H1 (cell line): ENCODE data around the gene PRSS21. TPM values are rescaled to one million over a fixed set of nuclear protein-coding genes. Genes with fewer than 3 reads are reported as not detected.

Experiments used
- CTCF ChIA-PET: fragments of 300-600 bp; sonication (Branson Sonifier 250); formaldehyde crosslinking; loops from one replicate; lab custom pipeline; 2021; ENCODE audit not compliant: partially characterized antibody; lab: Charles Lee
- POLR2A ChIA-PET: fragments of 300-600 bp; sonication (Branson Sonifier 250); formaldehyde crosslinking; loops from one replicate; lab custom pipeline; 2021; ENCODE audit warnings: inconsistent platforms; ENCODE audit not compliant: partially characterized antibody; lab: Charles Lee
- DNase-seq, 2 experiments: peaks; one replicate each; pipeline versions ENCODE4 v3.0.0 to v3.0.0-alpha.2; 2010 to 2022; ENCODE audit warnings: low spot score in 2 of 2, low read depth in 1 of 2, mixed read lengths in 1 of 2
- FAIRE-seq: peaks from 2 replicates; lab custom pipeline; 2011; peaks lifted over from hg19 to GRCh38; lab: Jason Lieb, UNC
- H2AFZ ChIP-seq: 2 replicates; pipeline ENCODE4 v1.8.1; 2012; ENCODE audit warnings: low read length, inconsistent platforms
- H2AK5ac ChIP-seq: 2 replicates; pipeline ENCODE4 v1.6.1; 2013; ENCODE audit warnings: low read depth, low read length
- H2BK120ac ChIP-seq: replicated peaks from 2 replicates; pipeline ENCODE3; 2013; ENCODE audit warnings: low read depth, low read length, inconsistent platforms
- H2BK12ac ChIP-seq: 2 replicates; pipeline ENCODE4 v1.6.1; 2013; ENCODE audit warnings: low read depth, low read length
- H2BK15ac ChIP-seq: 2 replicates; pipeline ENCODE4 v1.6.1; 2013; ENCODE audit warnings: low read length
- H2BK20ac ChIP-seq: 2 replicates; pipeline ENCODE4 v1.6.1; 2013; ENCODE audit warnings: low read length
- H2BK5ac ChIP-seq: 2 replicates; pipeline ENCODE4 v1.6.1; 2013; ENCODE audit warnings: low read depth, low read length
- H3K14ac ChIP-seq: 2 replicates; pipeline ENCODE4 v1.6.1; 2013; ENCODE audit warnings: inconsistent platforms; ENCODE audit not compliant: insufficient read length
- H3K18ac ChIP-seq: 2 replicates; pipeline ENCODE4 v1.6.1; 2013; ENCODE audit warnings: low read length; ENCODE audit errors: extremely low read depth
- H3K23ac ChIP-seq: 2 replicates; pipeline ENCODE4 v1.6.1; 2013; ENCODE audit warnings: inconsistent platforms; ENCODE audit not compliant: insufficient read length
- H3K23me2 ChIP-seq: 2 replicates; pipeline ENCODE4 v1.6.1; 2013; ENCODE audit warnings: low read depth, low read length
- H3K27ac ChIP-seq: 2 replicates; pipeline ENCODE4 v1.6.1; 2011; ENCODE audit warnings: low read depth, low read length, inconsistent platforms
- H3K27me3 ChIP-seq, 4 experiments: replicated peaks in 1 of 4; 1 replicate in 1 of 4; 2 replicates in 3 of 4; pipeline versions ENCODE4 v1.6.1 to v1.8.1; 2011 to 2013; ENCODE audit warnings: low read length in 3 of 4, mild to moderate bottlenecking in 3 of 4, inconsistent platforms in 2 of 4, mixed read lengths in 2 of 4, moderate library complexity in 1 of 4; ENCODE audit not compliant: control insufficient read depth in 3 of 4, insufficient read depth in 3 of 4; ENCODE audit errors: extremely low read depth in 1 of 4
- H3K36me3 ChIP-seq, 4 experiments: 2 replicates each; pipeline versions ENCODE4 v1.6.1 to v1.8.1; 2011 to 2013; ENCODE audit warnings: mild to moderate bottlenecking in 4 of 4, low read length in 3 of 4, moderate library complexity in 2 of 4, control low read depth in 1 of 4, inconsistent platforms in 1 of 4; ENCODE audit not compliant: insufficient read depth in 4 of 4, control insufficient read depth in 2 of 4
- H3K4ac ChIP-seq: replicated peaks from 2 replicates; pipeline ENCODE3; 2013; ENCODE audit warnings: low read length, low read depth, mixed read lengths, inconsistent platforms; ENCODE audit not compliant: insufficient read length
- H3K4me1 ChIP-seq, 4 experiments: replicated peaks in 1 of 4; 1 replicate in 1 of 4; 2 replicates in 3 of 4; pipeline versions ENCODE4 v1.6.1 to v1.8.1; 2011 to 2013; ENCODE audit warnings: low read length in 3 of 4, inconsistent platforms in 2 of 4, mixed read lengths in 1 of 4; ENCODE audit not compliant: insufficient read depth in 4 of 4, control insufficient read depth in 3 of 4
- H3K4me2 ChIP-seq, 2 experiments: 2 replicates each; pipeline versions ENCODE4 v1.6.1 to v1.8.1; 2011 to 2013; ENCODE audit warnings: low read depth in 2 of 2, low read length in 2 of 2, control low read depth in 1 of 2, inconsistent platforms in 1 of 2, mild to moderate bottlenecking in 1 of 2; ENCODE audit not compliant: insufficient read depth in 1 of 2
- H3K4me3 ChIP-seq, 4 experiments: fragments of 200-600, 300-600 bp in 1 of 4; sonication (generic), shearing (Covaris generic), sonication (Bioruptor Twin) in 1 of 4; 2 replicates each; pipeline versions ENCODE4 v1.5.1 to v1.8.1; 2011 to 2016; ENCODE audit warnings: low read length in 4 of 4, low read depth in 3 of 4, control low read depth in 2 of 4, inconsistent platforms in 2 of 4, mild to moderate bottlenecking in 2 of 4, mixed read lengths in 1 of 4, moderate library complexity in 1 of 4; ENCODE audit not compliant: insufficient read depth in 2 of 4; ENCODE audit errors: extremely low read depth in 1 of 4
- H3K56ac ChIP-seq: replicated peaks from 2 replicates; pipeline ENCODE3; 2013; ENCODE audit warnings: low read depth, mild to moderate bottlenecking, mixed read lengths, low read length, inconsistent platforms; ENCODE audit not compliant: insufficient read length
- H3K79me1 ChIP-seq: 2 replicates; pipeline ENCODE4 v1.6.1; 2013; ENCODE audit warnings: low read depth, low read length, control low read depth
- H3K79me2 ChIP-seq, 2 experiments: 2 replicates each; pipeline versions ENCODE4 v1.6.1 to v1.8.1; 2012 to 2013; ENCODE audit warnings: low read length in 2 of 2, mild to moderate bottlenecking in 2 of 2, inconsistent platforms in 1 of 2; ENCODE audit not compliant: insufficient read depth in 2 of 2, control insufficient read depth in 1 of 2
- H3K9ac ChIP-seq, 4 experiments: replicated peaks in 1 of 4; 1 replicate in 1 of 4; 2 replicates in 3 of 4; pipeline versions ENCODE4 v1.6.1 to v1.8.1; 2011 to 2013; ENCODE audit warnings: low read depth in 3 of 4, low read length in 3 of 4, control low read depth in 2 of 4, mild to moderate bottlenecking in 2 of 4, moderate library complexity in 2 of 4, inconsistent platforms in 1 of 4; ENCODE audit errors: extremely low read depth in 1 of 4
- H3K9me3 ChIP-seq, 2 experiments: 2 replicates each; pipeline versions ENCODE4 v1.6.1 to v1.8.1; 2012 to 2013; ENCODE audit warnings: mild to moderate bottlenecking in 2 of 2, moderate library complexity in 2 of 2, control low read depth in 1 of 2, inconsistent platforms in 1 of 2, low read depth in 1 of 2, low read length in 1 of 2, mixed read lengths in 1 of 2; ENCODE audit not compliant: insufficient read depth in 2 of 2
- H4K20me1 ChIP-seq, 2 experiments: replicated peaks in 1 of 2; 2 replicates each; pipeline versions ENCODE3 to v1.8.1; 2011 to 2013; ENCODE audit warnings: inconsistent platforms in 2 of 2, low read length in 2 of 2, mild to moderate bottlenecking in 1 of 2; ENCODE audit not compliant: insufficient read depth in 2 of 2, control insufficient read depth in 1 of 2
- H4K5ac ChIP-seq: 2 replicates; pipeline ENCODE4 v1.6.1; 2013; ENCODE audit warnings: low read length, low read depth, mixed read lengths, inconsistent platforms; ENCODE audit not compliant: insufficient read length
- H4K8ac ChIP-seq: 2 replicates; pipeline ENCODE4 v1.8.0; 2013; ENCODE audit warnings: mild to moderate bottlenecking, moderate library complexity, low read length, inconsistent platforms; ENCODE audit not compliant: insufficient read depth; ENCODE audit errors: extremely low read depth
- H4K91ac ChIP-seq: replicated peaks from 2 replicates; pipeline ENCODE3; 2013; ENCODE audit warnings: low read length, mixed read lengths, inconsistent platforms; ENCODE audit not compliant: insufficient read length
- BRCA1 ChIP-seq: IDR thresholded peaks from 2 replicates; pipeline ENCODE4 v1.6.1; 2012; ENCODE audit warnings: low read depth, low read length, improper control_type of control experiment
- CBX8 ChIP-seq: fragments of 300-800, 300-1000 bp; sonication (generic); IDR thresholded peaks from 2 replicates; pipeline ENCODE4 v1.7.1; 2016; ENCODE audit warnings: low read depth, low read length, borderline replicate concordance
- EGR1 ChIP-seq: IDR thresholded peaks from 2 replicates; pipeline ENCODE4 v1.6.1; 2011; ENCODE audit warnings: low read depth, low read length, borderline replicate concordance
- JUND ChIP-seq: IDR thresholded peaks from 2 replicates; pipeline ENCODE4 v1.6.1; 2011; ENCODE audit warnings: mild to moderate bottlenecking, improper control_type of control experiment, low read length
- KDM4A ChIP-seq: IDR thresholded peaks from one replicate; pipeline ENCODE4 v1.7.1; 2012; ENCODE audit warnings: low read depth, mild to moderate bottlenecking, moderate library complexity, low read length, inconsistent platforms; ENCODE audit not compliant: severe bottlenecking
- KDM5A ChIP-seq: fragments of 200-600 bp; IDR thresholded peaks from 2 replicates; pipeline ENCODE4 v1.7.1; 2012; ENCODE audit warnings: mild to moderate bottlenecking, low read length, inconsistent platforms, mixed read lengths
- POLR2A ChIP-seq, 2 experiments: IDR thresholded peaks; 1 replicate in 1 of 2; 2 replicates in 1 of 2; pipeline ENCODE4 v1.6.1; 2011; ENCODE audit warnings: low read depth in 2 of 2, low read length in 2 of 2, mild to moderate bottlenecking in 2 of 2; ENCODE audit errors: control extremely low read depth in 1 of 2
- SAP30 ChIP-seq: fragments of 300-600 bp; sonication (generic); IDR thresholded peaks from 2 replicates; pipeline ENCODE4 v1.7.1; 2012; ENCODE audit warnings: low read length, moderate library complexity, mild to moderate bottlenecking, inconsistent platforms; ENCODE audit not compliant: insufficient read depth, insufficient replicate concordance
- SP2 ChIP-seq: IDR thresholded peaks from 2 replicates; pipeline ENCODE4 v1.6.1; 2012; ENCODE audit warnings: mild to moderate bottlenecking, low read length, inconsistent platforms
- WGBS, 2 experiments: shearing (Covaris generic) in 1 of 2; methylation state at CpG; one replicate each; pipeline versions ENCODE4 v1.1.6 to v1.1.7; 2013 to 2015; ENCODE audit warnings: low lambda C conversion rate in 2 of 2, mixed read lengths in 2 of 2, inconsistent platforms in 1 of 2, low coverage in 1 of 2, missing lambda C conversion rate in 1 of 2; ENCODE audit not compliant: insufficient replicate concordance in 2 of 2, insufficient coverage in 1 of 2, insufficient read length in 1 of 2; ENCODE audit errors: extremely low coverage in 1 of 2, missing lambda C conversion rate in 1 of 2; 5-methylcytosine and 5-hydroxymethylcytosine counted together
- polyA plus RNA-seq, 7 experiments: library from polyadenylated mRNA; depleted of rRNA in 3 of 7; stranded (reverse) in 5 of 7; unstranded in 2 of 7; fragments of >200 nt in 5 of 7; fragments of 200-250 nt in 2 of 7; gene quantifications; 1 replicate in 5 of 7; 2 replicates in 1 of 7; 4 replicates in 1 of 7; pipeline versions ENCODE4 v1.2.1 to v1.2.3, GENCODE V29; 2011 to 2013; ENCODE audit warnings: missing spikeins in 2 of 7, mixed read lengths in 2 of 7
- total RNA-seq: library from RNA; stranded (reverse); fragmentation: NEBNext Ultra II Directional; extraction: Animal tissue kit (Norgen Biotek cat#: 25700); gene quantifications from 2 replicates; pipeline ENCODE4 v1.2.1, GENCODE V29; 2021
- TF ChIP-seq, protein P1 (sequence below): IDR thresholded peaks from 2 replicates; pipeline ENCODE4 v1.6.1; 2011; ENCODE audit warnings: low read depth, mild to moderate bottlenecking, low read length; ENCODE audit not compliant: insufficient read depth
- TF ChIP-seq, protein P2 (sequence below): IDR thresholded peaks from 2 replicates; pipeline ENCODE4 v1.6.1; 2012; ENCODE audit warnings: low read length, inconsistent platforms

Gene PRSS21
- total and polyA plus RNA-seq, 2 of the 8 experiments (the other 6 are each of a cell fraction or from before 2014, with no cell fraction given) = 0.76 to 1.0 TPM

DNA sequence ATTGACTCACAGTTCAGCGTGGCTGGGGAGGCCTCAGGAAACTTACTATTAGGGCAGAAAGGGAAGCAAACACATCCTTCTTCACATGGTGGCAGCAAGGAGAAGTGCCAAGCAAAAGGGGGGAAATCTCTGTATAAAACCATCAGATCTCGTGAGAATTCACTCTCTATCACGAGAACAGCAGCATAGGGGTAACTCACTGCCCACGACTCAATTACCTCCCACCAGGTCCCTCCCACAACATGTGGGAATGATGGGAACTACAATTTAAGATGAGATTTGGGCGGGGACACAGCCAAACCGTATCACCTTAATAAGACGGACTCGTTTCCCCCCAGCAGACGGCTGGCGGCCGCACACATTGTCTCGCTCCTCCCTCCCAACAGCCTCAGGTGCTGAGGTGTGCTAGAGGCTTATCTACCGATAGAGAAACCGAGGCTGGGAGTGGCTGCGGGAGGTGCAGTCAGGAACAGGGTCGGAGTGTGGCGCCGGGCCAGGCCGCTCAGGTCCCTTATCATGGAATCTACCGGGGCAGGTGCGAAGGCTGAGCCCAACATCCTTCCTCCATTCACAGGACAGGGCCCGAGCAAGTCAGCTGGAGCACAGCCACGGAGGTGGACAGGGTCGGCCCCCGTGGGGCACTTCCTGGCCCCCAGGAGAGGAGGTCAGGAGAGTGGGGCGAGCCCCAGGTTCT, 8.2 kb downstream of the PRSS21 start:
- no peak overlapping the region for H2BK15ac ChIP-seq
- no peak overlapping the region for H3K4me2 ChIP-seq
- H3K79me2 ChIP-seq = no peaks in the 10 kb centered on the region
- no peaks in the 10 kb centered on the region for H3K36me3 ChIP-seq
- no peaks in the 10 kb centered on the region for H4K20me1 ChIP-seq
- H2BK120ac ChIP-seq = no peak overlapping the region
- no peak for FAIRE-seq
- H3K18ac ChIP-seq = no peak overlapping the region
- no peak overlapping the region for H3K56ac ChIP-seq
- no peak overlapping the region for H2BK5ac ChIP-seq
- no peak overlapping the region for H3K27ac ChIP-seq
- no peak for DNase-seq
- no peak overlapping the region for H4K8ac ChIP-seq
- no peak overlapping the region for H3K14ac ChIP-seq
- H3K27me3 ChIP-seq = no peaks in the 10 kb centered on the region
- no peaks in the 10 kb centered on the region for H3K9me3 ChIP-seq
- H2AFZ ChIP-seq = no peak overlapping the region
- no peak overlapping the region for H3K9ac ChIP-seq
- H4K91ac ChIP-seq = no peak overlapping the region
- no peaks in the 10 kb centered on the region for H3K79me1 ChIP-seq
- H2BK20ac ChIP-seq = no peak overlapping the region
- H3K4me3 ChIP-seq = no peak overlapping the region
- H3K23me2 ChIP-seq = no peaks in the 10 kb centered on the region
- no peak overlapping the region for H2BK12ac ChIP-seq
- H3K23ac ChIP-seq = no peak overlapping the region
- no peak overlapping the region for H4K5ac ChIP-seq
- 84% methylated on average over 24 of the region's 26 CpGs; no CpG with 5 or more reads in 1 of the 2 experiments for WGBS, 2 experiments
- H2AK5ac ChIP-seq = no peak overlapping the region
- H3K4me1 ChIP-seq = no peaks in the 10 kb centered on the region
- ChIA-PET CTCF (interaction anchor here (0.9 to 3.9 kb wide), 3 partner anchors 10 to 14 kb away, joined by 3 to 22 read pairs (median 4); no protein-coding TSS in a partner anchor), POLR2A (interaction anchor here (0.9 kb wide), 1 partner anchor 13 kb away, joined by 3 read pairs; no protein-coding TSS in a partner anchor)
- no peak overlapping the region for H3K4ac ChIP-seq
- TF ChIP-seq, protein P1, sequence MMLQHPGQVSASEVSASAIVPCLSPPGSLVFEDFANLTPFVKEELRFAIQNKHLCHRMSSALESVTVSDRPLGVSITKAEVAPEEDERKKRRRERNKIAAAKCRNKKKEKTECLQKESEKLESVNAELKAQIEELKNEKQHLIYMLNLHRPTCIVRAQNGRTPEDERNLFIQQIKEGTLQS = no peak
- TF ChIP-seq JUND (no peak), POLR2A (IDR thresholded peaks at IDR 0.05; ENCODE audit: control extremely low read depth in 1 of 2, low read depth in 2 of 2, low read length in 2 of 2) (no peak), CBX8 (no peak), KDM5A (no peak), EGR1 (no peak), BRCA1 (no peak), SAP30 (no peak), SP2 (no peak), KDM4A (no peak)
- TF ChIP-seq, protein P2, sequence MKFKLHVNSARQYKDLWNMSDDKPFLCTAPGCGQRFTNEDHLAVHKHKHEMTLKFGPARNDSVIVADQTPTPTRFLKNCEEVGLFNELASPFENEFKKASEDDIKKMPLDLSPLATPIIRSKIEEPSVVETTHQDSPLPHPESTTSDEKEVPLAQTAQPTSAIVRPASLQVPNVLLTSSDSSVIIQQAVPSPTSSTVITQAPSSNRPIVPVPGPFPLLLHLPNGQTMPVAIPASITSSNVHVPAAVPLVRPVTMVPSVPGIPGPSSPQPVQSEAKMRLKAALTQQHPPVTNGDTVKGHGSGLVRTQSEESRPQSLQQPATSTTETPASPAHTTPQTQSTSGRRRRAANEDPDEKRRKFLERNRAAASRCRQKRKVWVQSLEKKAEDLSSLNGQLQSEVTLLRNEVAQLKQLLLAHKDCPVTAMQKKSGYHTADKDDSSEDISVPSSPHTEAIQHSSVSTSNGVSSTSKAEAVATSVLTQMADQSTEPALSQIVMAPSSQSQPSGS = no peak
